K562 (cell line): ENCODE results near the gene ELMO3. TPM values are rescaled to one million over a fixed set of nuclear protein-coding genes. Genes with fewer than 3 reads are reported as not detected.

ENCODE experiments used
- ATAC-seq: fragments of 200-7000 bp; cut with Tn5 transposase; 3 replicates; pipeline ENCODE4 v1.9.1; 2020; ENCODE audit warnings: moderate library complexity
- BruUV-seq: library from RNA; stranded (reverse); fragments of 400-500 nt; replicated peaks from 2 replicates; lab custom pipeline; 2021; lab: Mats Ljungman, UMichigan
- CTCF ChIA-PET: fragments of 300-600 bp; formaldehyde crosslinking; extraction: SDS; loops from one replicate; lab custom pipeline; 2021; ENCODE audit warnings: low intra/inter-chr PET ratio; lab: Yijun Ruan, JAX
- POLR2A ChIA-PET: fragments of 300-600, 350-650 bp; sonication (Branson Sonifier 250); formaldehyde crosslinking; extraction: SDS; loops from one replicate; lab custom pipeline; 2021; ENCODE audit warnings: antibody characterized with exemption, inconsistent platforms; lab: Yijun Ruan, JAX
- DNase-seq, 4 experiments: peaks; one replicate each; pipeline versions ENCODE4 v3.0.0 to v3.0.0-alpha.2; 2011 to 2018; ENCODE audit warnings: low spot score in 3 of 4, mixed read lengths in 3 of 4; ENCODE audit errors: extremely low read depth in 1 of 4
- FAIRE-seq: peaks from 2 replicates; lab custom pipeline; 2011; peaks lifted over from hg19 to GRCh38; lab: Jason Lieb, UNC
- H2AFZ ChIP-seq: 2 replicates; pipeline ENCODE4 v1.6.0; 2011; ENCODE audit warnings: low read depth, low read length, control low read depth, inconsistent platforms
- H3K27ac ChIP-seq: fragments of 200-600 bp; 3 replicates; pipeline ENCODE4 v1.8.0; 2011; ENCODE audit warnings: low read depth, mild to moderate bottlenecking, control low read depth, inconsistent platforms, low read length, moderate library complexity, mixed read lengths; ENCODE audit errors: extremely low read depth
- H3K27me3 ChIP-seq, 2 experiments: fragments of 300-600 bp in 1 of 2; 2 replicates in 1 of 2; 3 replicates in 1 of 2; pipeline versions ENCODE4 v1.6.0 to v1.8.0; 2011; ENCODE audit warnings: inconsistent platforms in 2 of 2, low read length in 2 of 2, mild to moderate bottlenecking in 1 of 2, mixed read lengths in 1 of 2, moderate library complexity in 1 of 2; ENCODE audit not compliant: control insufficient read depth in 2 of 2, insufficient read depth in 2 of 2
- H3K36me3 ChIP-seq: fragments of 300-600 bp; 3 replicates; pipeline ENCODE4 v1.8.0; 2011; ENCODE audit warnings: mild to moderate bottlenecking, low read length, inconsistent platforms; ENCODE audit not compliant: control insufficient read depth, insufficient read depth
- H3K4me1 ChIP-seq, 2 experiments: fragments of 200-600 bp in 1 of 2; replicated peaks in 1 of 2; 2 replicates in 1 of 2; 3 replicates in 1 of 2; pipeline versions ENCODE4 v1.5.1 to v1.8.0; 2011; ENCODE audit warnings: inconsistent platforms in 2 of 2, low read length in 2 of 2, mild to moderate bottlenecking in 1 of 2, mixed read lengths in 1 of 2, moderate library complexity in 1 of 2; ENCODE audit not compliant: control insufficient read depth in 2 of 2, insufficient read depth in 2 of 2
- H3K4me2 ChIP-seq: 2 replicates; pipeline ENCODE4 v1.6.1; 2011; ENCODE audit warnings: low read length, control low read depth, inconsistent platforms, mixed read lengths; ENCODE audit not compliant: insufficient read depth
- H3K4me3 ChIP-seq: fragments of 200-600 bp; sonication (generic), shearing (Covaris generic); 2 replicates; pipeline ENCODE4 v1.5.1; 2016; ENCODE audit warnings: control low read depth, inconsistent platforms
- H3K79me2 ChIP-seq: fragments of 200-600 bp; 3 replicates; pipeline ENCODE4 v1.8.0; 2011; ENCODE audit warnings: low read length, inconsistent platforms; ENCODE audit not compliant: control insufficient read depth, insufficient read depth
- H3K9ac ChIP-seq, 2 experiments: 2 replicates each; pipeline versions ENCODE4 v1.6.0 to v1.6.1; 2011; ENCODE audit warnings: low read depth in 2 of 2, low read length in 2 of 2, control low read depth in 1 of 2, inconsistent platforms in 1 of 2, mild to moderate bottlenecking in 1 of 2, mixed read lengths in 1 of 2; ENCODE audit not compliant: insufficient read depth in 1 of 2
- H3K9me1 ChIP-seq: one replicate; pipeline ENCODE4 v1.6.0; 2011; ENCODE audit warnings: inconsistent platforms, mild to moderate bottlenecking, low read length, moderate library complexity; ENCODE audit not compliant: control insufficient read depth, insufficient read depth
- H3K9me3 ChIP-seq: replicated peaks from 2 replicates; pipeline ENCODE4 v1.5.1; 2011; ENCODE audit warnings: low read depth, low read length, inconsistent platforms; ENCODE audit not compliant: control insufficient read depth, insufficient read depth
- H4K20me1 ChIP-seq: replicated peaks from 2 replicates; pipeline ENCODE4 v1.6.1; 2011; ENCODE audit warnings: low read length, inconsistent platforms, mixed read lengths; ENCODE audit not compliant: control insufficient read depth, insufficient read depth
- ARID1B ChIP-seq: fragments of 450-650 bp; IDR thresholded peaks from 2 replicates; pipeline ENCODE4 v1.6.1; 2016; ENCODE audit warnings: antibody characterized with exemption, mild to moderate bottlenecking, inconsistent platforms
- ATF6 ChIP-seq: sonication (generic); formaldehyde crosslinking; IDR thresholded peaks from 2 replicates; pipeline ENCODE4 v1.4.0; 2020; ENCODE audit warnings: mild to moderate bottlenecking, missing genetic modification reagents
- BCL6 ChIP-seq: fragments of 250-450 bp; sonication (Bioruptor Pico); IDR thresholded peaks from 2 replicates; pipeline ENCODE4 v1.4.0; 2020
- HOXB6 ChIP-seq: fragments of 250-450 bp; sonication (Bioruptor Pico); IDR thresholded peaks from 2 replicates; pipeline ENCODE4 v1.5.1; 2022; ENCODE audit warnings: mild to moderate bottlenecking, borderline replicate concordance
- NCOR1 ChIP-seq: fragments of 450-650 bp; IDR thresholded peaks from 2 replicates; pipeline ENCODE4 v1.6.1; 2016; ENCODE audit warnings: mild to moderate bottlenecking, moderate library complexity
- NFE2L1 ChIP-seq: fragments of 450-650 bp; IDR thresholded peaks from 2 replicates; pipeline ENCODE4 v1.6.1; 2016; ENCODE audit warnings: missing genetic modification characterization, low read depth, mild to moderate bottlenecking, missing compliant biosample characterization, moderate library complexity, borderline replicate concordance
- NFYB ChIP-seq: IDR thresholded peaks from 2 replicates; pipeline ENCODE4 v1.6.1; 2011; ENCODE audit warnings: mild to moderate bottlenecking, moderate library complexity; ENCODE audit not compliant: insufficient read length; ENCODE audit errors: extremely low read depth
- PTTG1 ChIP-seq: fragments of 450-650 bp; IDR thresholded peaks from 2 replicates; pipeline ENCODE4 v1.6.1; 2016; ENCODE audit warnings: low read depth, mild to moderate bottlenecking, missing genetic modification characterization, missing compliant biosample characterization
- RBM14 ChIP-seq: fragments of 200-400 bp; formaldehyde crosslinking; IDR thresholded peaks from 2 replicates; pipeline ENCODE4 v1.6.1; 2018; ENCODE audit warnings: low read depth, mild to moderate bottlenecking, low read length, moderate library complexity, borderline replicate concordance; ENCODE audit not compliant: insufficient read depth
- SUPT5H ChIP-seq: fragments of 450-650 bp; IDR thresholded peaks from 2 replicates; pipeline ENCODE4 v1.6.1; 2016
- ZBTB43 ChIP-seq: sonication (generic); formaldehyde crosslinking; IDR thresholded peaks from 2 replicates; pipeline ENCODE4 v1.8.0; 2023; ENCODE audit warnings: mild to moderate bottlenecking, missing genetic modification reagents
- ZNF212 ChIP-seq: fragments of 450-650 bp; formaldehyde crosslinking; IDR thresholded peaks from 2 replicates; pipeline ENCODE4 v1.4.0; 2020; ENCODE audit warnings: mild to moderate bottlenecking
- ZNF431 ChIP-seq: sonication (generic); formaldehyde crosslinking; IDR thresholded peaks from 2 replicates; pipeline ENCODE4 v1.8.0; 2022; ENCODE audit warnings: mild to moderate bottlenecking, missing genetic modification reagents
- ZNF561 ChIP-seq: fragments of 450-650 bp; formaldehyde crosslinking; conservative IDR thresholded peaks from 2 replicates; pipeline ENCODE4 v1.4.0; 2020; ENCODE audit warnings: mild to moderate bottlenecking, moderate library complexity
- ZNF699 ChIP-seq: fragments of 250-450 bp; sonication (Bioruptor Pico); IDR thresholded peaks from 2 replicates; pipeline ENCODE4 v1.8.0; 2021; ENCODE audit warnings: mild to moderate bottlenecking, moderate library complexity; ENCODE audit not compliant: insufficient replicate concordance
- WGBS: fragments of 100-300 bp; shearing (Covaris generic); methylation state at CpG from one replicate; pipeline ENCODE4 v1.1.6; 2016; ENCODE audit warnings: low coverage, mixed read lengths; ENCODE audit not compliant: insufficient coverage; ENCODE audit errors: missing lambda C conversion rate; 5-methylcytosine and 5-hydroxymethylcytosine counted together
- in situ Hi-C: fragments of 300-500 bp; cut with MboI; formaldehyde crosslinking; loops from 4 replicates; pipeline ENCODE4 v1.15.0; 2018; ENCODE audit warnings: inconsistent platforms, mixed read lengths
- intact Hi-C: fragments of 100-400 bp; cut with micrococcal nuclease; formaldehyde crosslinking; loops from 2 replicates; pipeline ENCODE4 v1.14.2; 2022
- polyA plus RNA-seq, 8 experiments: library from polyadenylated mRNA; depleted of rRNA in 4 of 8; stranded (reverse) in 5 of 8; unstranded in 3 of 8; fragments of >200 nt; fragmentation: Nextera tagmentation in 2 of 8; fragmentation: Illumina TruSeq in 1 of 8; extraction: Ambion mirVana in 2 of 8; extraction: Trizol in 1 of 8; gene quantifications; 2 replicates each; pipeline versions ENCODE4 v1.2.1 to v1.2.3, GENCODE V29; 2011 to 2014; ENCODE audit warnings: inconsistent platforms in 1 of 8, missing spikeins in 1 of 8
- total RNA-seq, 7 experiments: library from RNA; depleted of rRNA in 6 of 7; stranded (reverse); fragments of >200 nt in 6 of 7; fragmentation: Illumina TruSeq in 2 of 7; extraction: Trizol in 2 of 7; gene quantifications; 2 replicates each; pipeline versions ENCODE4 v1.2.1 to v1.2.3, GENCODE V29; 2011 to 2021; ENCODE audit warnings: low replicate concordance in 1 of 7
- TF ChIP-seq, protein P1 (sequence below), 2 experiments: IDR thresholded peaks in 1 of 2; conservative IDR thresholded peaks in 1 of 2; 2 replicates each; pipeline ENCODE4 v1.6.1; 2016; ENCODE audit warnings: low read depth in 2 of 2, mild to moderate bottlenecking in 1 of 2, missing compliant biosample characterization in 1 of 2, missing genetic modification characterization in 1 of 2, moderate library complexity in 1 of 2

Gene ELMO3
- total and polyA plus RNA-seq, 9 of the 15 experiments (the other 6 are each of a cell fraction or from before 2014, with no cell fraction given) = 0.04 to 5.1 (median 1.5) TPM

DNA sequence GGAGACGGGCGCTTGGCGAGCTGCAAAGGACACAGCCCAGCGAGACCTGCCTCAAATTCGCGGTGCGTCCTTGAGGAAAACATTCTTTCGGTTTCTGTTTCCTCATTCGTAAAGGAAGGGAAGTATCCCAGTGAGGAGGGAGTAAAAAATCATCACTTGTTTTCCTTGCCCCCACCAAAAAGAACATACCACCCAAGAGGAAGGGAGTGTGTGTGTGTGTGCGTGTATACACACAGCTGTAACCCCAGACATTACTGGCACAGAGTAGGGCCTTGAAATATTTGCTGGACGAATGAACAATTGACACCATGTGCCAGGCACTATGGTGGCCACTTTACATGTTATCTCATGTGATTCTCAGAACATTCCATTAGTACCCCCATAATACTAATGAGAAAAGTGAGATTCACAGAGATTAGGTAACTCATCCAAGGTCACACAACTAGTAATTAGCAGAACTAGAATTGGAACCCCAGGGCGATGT is 13.2 kb upstream of the ELMO3 start (continued):
- TF ChIP-seq ZBTB43 (CRISPR knock-in tag) = peak; percentile 12; the same call in 1 of the 2 replicates
- TF ChIP-seq ZNF699 (CRISPR knock-in tag) = no peak
- 0 out of 2 replicates have a peak, but pooled peaks have one; percentile 1 for TF ChIP-seq ATF6 (CRISPR knock-in tag)

GRCh38 chr16:67186550-67186950 is 12.4 kb upstream of the ELMO3 start:
- peaks cover 11% of the 10 kb centered on the region for H4K20me1 ChIP-seq
- peaks cover 17% of the 10 kb centered on the region for H3K79me2 ChIP-seq
- in situ Hi-C loops = no loop called here
- no TSS peak for BruUV-seq
- DNase-seq = no peak
- CTCF ChIA-PET = no interaction called here
- intact Hi-C loops = loop anchor here (10.0 kb wide), 2 partner anchors 172 to 232 kb away; no protein-coding TSS in a partner anchor
- 0% methylated on average over 4 of the region's 5 CpGs for WGBS
- H3K9me3 ChIP-seq = no peaks in the 10 kb centered on the region
- peaks cover 32 to 52% of the 10 kb centered on the region in 2 experiments for H3K4me1 ChIP-seq
- H3K27me3 ChIP-seq = no peaks in the 10 kb centered on the region
- H2AFZ ChIP-seq = no peak overlapping the region
- no peak overlapping the region for H3K27ac ChIP-seq
- no peak overlapping the region for H3K9ac ChIP-seq
- POLR2A ChIA-PET = no interaction called here
- H3K36me3 ChIP-seq = no peaks in the 10 kb centered on the region
- FAIRE-seq = no peak
- H3K4me3 ChIP-seq = no peak overlapping the region
- no peak overlapping the region for H3K4me2 ChIP-seq
- no peaks in the 10 kb centered on the region for H3K9me1 ChIP-seq
- no peak for ATAC-seq
- no peak for TF ChIP-seq ARID1B
- TF ChIP-seq ZNF561 (CRISPR knock-in tag) = no peak
- TF ChIP-seq BCL6 (CRISPR knock-in tag) = no peak
- TF ChIP-seq HOXB6 (CRISPR knock-in tag) = no peak
- TF ChIP-seq ZNF212 (CRISPR knock-in tag) = no peak
- no peak for TF ChIP-seq NFE2L1
- TF ChIP-seq PTTG1 = no peak
- no peak for TF ChIP-seq RBM14
- TF ChIP-seq ZNF431 (CRISPR knock-in tag) = no peak
- no peak for TF ChIP-seq NFYB
- TF ChIP-seq SUPT5H = no peak
- TF ChIP-seq, protein P1, sequence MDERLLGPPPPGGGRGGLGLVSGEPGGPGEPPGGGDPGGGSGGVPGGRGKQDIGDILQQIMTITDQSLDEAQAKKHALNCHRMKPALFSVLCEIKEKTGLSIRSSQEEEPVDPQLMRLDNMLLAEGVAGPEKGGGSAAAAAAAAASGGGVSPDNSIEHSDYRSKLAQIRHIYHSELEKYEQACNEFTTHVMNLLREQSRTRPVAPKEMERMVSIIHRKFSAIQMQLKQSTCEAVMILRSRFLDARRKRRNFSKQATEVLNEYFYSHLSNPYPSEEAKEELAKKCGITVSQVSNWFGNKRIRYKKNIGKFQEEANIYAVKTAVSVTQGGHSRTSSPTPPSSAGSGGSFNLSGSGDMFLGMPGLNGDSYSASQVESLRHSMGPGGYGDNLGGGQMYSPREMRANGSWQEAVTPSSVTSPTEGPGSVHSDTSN (CRISPR knock-in tag; IDR thresholded peaks at IDR 0.05; ENCODE audit: low read depth) = no peak
- TF ChIP-seq, protein P1 (tag; conservative IDR thresholded peaks at IDR 0.05; ENCODE audit: low read depth) = no peak
- TF ChIP-seq NCOR1 = no peak
